Measurements from ENCODE around the gene ZMAT5. TPM values are rescaled to one million over a fixed set of nuclear protein-coding genes. Genes with fewer than 3 reads are reported as not detected.
A peak's percentile ranks its signal among the peaks of the same experiment; 100 is the strongest.

Gene ZMAT5
- total and polyA plus RNA-seq, 2 of the 13 experiments (the other 11 are each of a cell fraction or from before 2014, with no cell fraction given) = 20.7 to 27.8 TPM

DNA sequence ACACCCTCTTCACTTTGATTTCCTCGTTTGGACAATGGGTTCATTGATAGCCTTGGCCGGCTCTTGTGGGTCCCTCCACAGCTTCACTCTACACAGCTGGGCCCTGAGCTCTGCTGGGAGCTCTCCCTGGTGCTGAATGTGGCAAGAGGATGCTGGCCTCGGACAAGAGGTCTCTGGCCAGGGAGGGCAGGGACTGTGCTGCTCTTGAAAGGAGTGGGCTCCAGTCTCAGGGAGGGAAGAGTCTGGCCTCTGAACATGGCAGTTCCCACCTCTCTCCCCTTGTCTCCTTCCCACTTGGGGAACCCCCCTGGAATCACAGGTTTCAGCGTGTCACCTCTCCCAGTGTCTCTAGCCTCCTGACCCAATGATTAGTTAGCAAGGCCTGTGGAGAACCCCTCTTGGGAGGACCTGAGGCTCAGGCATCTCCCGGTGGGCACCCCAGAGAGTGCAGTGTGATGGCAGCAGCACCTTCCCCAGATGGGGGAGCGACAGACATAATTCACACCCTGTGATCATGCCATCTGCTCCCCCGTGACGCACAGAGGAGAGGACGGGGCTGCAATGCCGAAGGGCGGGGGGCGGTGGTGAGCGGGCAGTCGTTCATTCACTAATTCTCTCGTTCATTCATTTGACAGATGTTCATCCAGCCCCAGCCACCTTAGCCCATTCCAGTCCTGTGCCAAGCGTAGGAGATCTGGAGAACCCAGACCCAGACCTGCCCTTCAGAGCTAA is 49.8 kb downstream of the ZMAT5 start (continued):
- no peak for TF ChIP-seq HNRNPLL (IDR thresholded peaks at IDR 0.05; ENCODE audit: low read depth, low read length, poor library complexity, severe bottlenecking)
- TF ChIP-seq, protein P1, sequence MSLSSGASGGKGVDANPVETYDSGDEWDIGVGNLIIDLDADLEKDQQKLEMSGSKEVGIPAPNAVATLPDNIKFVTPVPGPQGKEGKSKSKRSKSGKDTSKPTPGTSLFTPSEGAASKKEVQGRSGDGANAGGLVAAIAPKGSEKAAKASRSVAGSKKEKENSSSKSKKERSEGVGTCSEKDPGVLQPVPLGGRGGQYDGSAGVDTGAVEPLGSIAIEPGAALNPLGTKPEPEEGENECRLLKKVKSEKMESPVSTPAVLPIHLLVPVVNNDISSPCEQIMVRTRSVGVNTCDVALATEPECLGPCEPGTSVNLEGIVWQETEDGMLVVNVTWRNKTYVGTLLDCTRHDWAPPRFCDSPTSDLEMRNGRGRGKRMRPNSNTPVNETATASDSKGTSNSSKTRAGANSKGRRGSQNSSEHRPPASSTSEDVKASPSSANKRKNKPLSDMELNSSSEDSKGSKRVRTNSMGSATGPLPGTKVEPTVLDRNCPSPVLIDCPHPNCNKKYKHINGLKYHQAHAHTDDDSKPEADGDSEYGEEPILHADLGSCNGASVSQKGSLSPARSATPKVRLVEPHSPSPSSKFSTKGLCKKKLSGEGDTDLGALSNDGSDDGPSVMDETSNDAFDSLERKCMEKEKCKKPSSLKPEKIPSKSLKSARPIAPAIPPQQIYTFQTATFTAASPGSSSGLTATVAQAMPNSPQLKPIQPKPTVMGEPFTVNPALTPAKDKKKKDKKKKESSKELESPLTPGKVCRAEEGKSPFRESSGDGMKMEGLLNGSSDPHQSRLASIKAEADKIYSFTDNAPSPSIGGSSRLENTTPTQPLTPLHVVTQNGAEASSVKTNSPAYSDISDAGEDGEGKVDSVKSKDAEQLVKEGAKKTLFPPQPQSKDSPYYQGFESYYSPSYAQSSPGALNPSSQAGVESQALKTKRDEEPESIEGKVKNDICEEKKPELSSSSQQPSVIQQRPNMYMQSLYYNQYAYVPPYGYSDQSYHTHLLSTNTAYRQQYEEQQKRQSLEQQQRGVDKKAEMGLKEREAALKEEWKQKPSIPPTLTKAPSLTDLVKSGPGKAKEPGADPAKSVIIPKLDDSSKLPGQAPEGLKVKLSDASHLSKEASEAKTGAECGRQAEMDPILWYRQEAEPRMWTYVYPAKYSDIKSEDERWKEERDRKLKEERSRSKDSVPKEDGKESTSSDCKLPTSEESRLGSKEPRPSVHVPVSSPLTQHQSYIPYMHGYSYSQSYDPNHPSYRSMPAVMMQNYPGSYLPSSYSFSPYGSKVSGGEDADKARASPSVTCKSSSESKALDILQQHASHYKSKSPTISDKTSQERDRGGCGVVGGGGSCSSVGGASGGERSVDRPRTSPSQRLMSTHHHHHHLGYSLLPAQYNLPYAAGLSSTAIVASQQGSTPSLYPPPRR (CRISPR knock-in tag; IDR thresholded peaks at IDR 0.05; ENCODE audit: borderline replicate concordance) = no peak
- TF ChIP-seq ZNF720 (CRISPR knock-in tag; IDR thresholded peaks at IDR 0.05) = 0 out of 2 replicates have a peak, but pooled peaks have one; percentile 55
- TF ChIP-seq MATR3 (CRISPR knock-in tag; IDR thresholded peaks at IDR 0.05) = no peak
- no peak for TF ChIP-seq PHB2 (IDR thresholded peaks at IDR 0.05; ENCODE audit: partially characterized antibody)
- TF ChIP-seq ZNF878 (CRISPR knock-in tag; IDR thresholded peaks at IDR 0.05) = peak; percentile 83; the same call in 1 of the 2 replicates
- peak; percentile 61; the same call in 1 of the 2 replicates for TF ChIP-seq ZNF274 (CRISPR knock-in tag; IDR thresholded peaks at IDR 0.05)
- TF ChIP-seq NFE2L1 (CRISPR knock-in tag; IDR thresholded peaks at IDR 0.05; ENCODE audit: borderline replicate concordance) = no peak
- TF ChIP-seq, protein P2, sequence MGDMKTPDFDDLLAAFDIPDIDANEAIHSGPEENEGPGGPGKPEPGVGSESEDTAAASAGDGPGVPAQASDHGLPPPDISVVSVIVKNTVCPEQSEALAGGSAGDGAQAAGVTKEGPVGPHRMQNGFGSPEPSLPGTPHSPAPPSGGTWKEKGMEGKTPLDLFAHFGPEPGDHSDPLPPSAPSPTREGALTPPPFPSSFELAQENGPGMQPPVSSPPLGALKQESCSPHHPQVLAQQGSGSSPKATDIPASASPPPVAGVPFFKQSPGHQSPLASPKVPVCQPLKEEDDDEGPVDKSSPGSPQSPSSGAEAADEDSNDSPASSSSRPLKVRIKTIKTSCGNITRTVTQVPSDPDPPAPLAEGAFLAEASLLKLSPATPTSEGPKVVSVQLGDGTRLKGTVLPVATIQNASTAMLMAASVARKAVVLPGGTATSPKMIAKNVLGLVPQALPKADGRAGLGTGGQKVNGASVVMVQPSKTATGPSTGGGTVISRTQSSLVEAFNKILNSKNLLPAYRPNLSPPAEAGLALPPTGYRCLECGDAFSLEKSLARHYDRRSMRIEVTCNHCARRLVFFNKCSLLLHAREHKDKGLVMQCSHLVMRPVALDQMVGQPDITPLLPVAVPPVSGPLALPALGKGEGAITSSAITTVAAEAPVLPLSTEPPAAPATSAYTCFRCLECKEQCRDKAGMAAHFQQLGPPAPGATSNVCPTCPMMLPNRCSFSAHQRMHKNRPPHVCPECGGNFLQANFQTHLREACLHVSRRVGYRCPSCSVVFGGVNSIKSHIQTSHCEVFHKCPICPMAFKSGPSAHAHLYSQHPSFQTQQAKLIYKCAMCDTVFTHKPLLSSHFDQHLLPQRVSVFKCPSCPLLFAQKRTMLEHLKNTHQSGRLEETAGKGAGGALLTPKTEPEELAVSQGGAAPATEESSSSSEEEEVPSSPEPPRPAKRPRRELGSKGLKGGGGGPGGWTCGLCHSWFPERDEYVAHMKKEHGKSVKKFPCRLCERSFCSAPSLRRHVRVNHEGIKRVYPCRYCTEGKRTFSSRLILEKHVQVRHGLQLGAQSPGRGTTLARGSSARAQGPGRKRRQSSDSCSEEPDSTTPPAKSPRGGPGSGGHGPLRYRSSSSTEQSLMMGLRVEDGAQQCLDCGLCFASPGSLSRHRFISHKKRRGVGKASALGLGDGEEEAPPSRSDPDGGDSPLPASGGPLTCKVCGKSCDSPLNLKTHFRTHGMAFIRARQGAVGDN (CRISPR knock-in tag; IDR thresholded peaks at IDR 0.05) = peak; percentile 42; the same call in 1 of the 2 replicates
- no peak for TF ChIP-seq ELF4 (CRISPR knock-in tag; IDR thresholded peaks at IDR 0.05; ENCODE audit: borderline replicate concordance)
- TF ChIP-seq, protein P3, sequence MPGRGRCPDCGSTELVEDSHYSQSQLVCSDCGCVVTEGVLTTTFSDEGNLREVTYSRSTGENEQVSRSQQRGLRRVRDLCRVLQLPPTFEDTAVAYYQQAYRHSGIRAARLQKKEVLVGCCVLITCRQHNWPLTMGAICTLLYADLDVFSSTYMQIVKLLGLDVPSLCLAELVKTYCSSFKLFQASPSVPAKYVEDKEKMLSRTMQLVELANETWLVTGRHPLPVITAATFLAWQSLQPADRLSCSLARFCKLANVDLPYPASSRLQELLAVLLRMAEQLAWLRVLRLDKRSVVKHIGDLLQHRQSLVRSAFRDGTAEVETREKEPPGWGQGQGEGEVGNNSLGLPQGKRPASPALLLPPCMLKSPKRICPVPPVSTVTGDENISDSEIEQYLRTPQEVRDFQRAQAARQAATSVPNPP (CRISPR knock-in tag; IDR thresholded peaks at IDR 0.05) = no peak
- TF ChIP-seq, protein P4, sequence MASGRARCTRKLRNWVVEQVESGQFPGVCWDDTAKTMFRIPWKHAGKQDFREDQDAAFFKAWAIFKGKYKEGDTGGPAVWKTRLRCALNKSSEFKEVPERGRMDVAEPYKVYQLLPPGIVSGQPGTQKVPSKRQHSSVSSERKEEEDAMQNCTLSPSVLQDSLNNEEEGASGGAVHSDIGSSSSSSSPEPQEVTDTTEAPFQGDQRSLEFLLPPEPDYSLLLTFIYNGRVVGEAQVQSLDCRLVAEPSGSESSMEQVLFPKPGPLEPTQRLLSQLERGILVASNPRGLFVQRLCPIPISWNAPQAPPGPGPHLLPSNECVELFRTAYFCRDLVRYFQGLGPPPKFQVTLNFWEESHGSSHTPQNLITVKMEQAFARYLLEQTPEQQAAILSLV (CRISPR knock-in tag; IDR thresholded peaks at IDR 0.05; ENCODE audit: borderline replicate concordance) = peak; percentile 54; the same call in 1 of the 2 replicates
- TF ChIP-seq ZNF124 (CRISPR knock-in tag; IDR thresholded peaks at IDR 0.05) = peak; percentile 97
- no peak for TF ChIP-seq RBAK (CRISPR knock-in tag; IDR thresholded peaks at IDR 0.05)
- TF ChIP-seq, protein P5, sequence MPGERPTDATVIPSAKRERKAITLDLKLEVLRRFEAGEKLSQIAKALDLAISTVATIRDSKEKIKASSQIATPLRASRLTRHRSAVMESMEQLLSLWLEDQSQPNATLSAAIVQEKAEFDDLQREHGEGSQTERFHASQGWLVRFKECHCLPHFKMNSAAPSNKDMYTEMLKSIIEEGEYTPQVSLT (CRISPR knock-in tag; IDR thresholded peaks at IDR 0.05; ENCODE audit: borderline replicate concordance, low read depth) = no peak
- TF ChIP-seq ESRRA (CRISPR knock-in tag; IDR thresholded peaks at IDR 0.05; ENCODE audit: low read depth) = peak; percentile 36; the same call in 1 of the 2 replicates
- peak; percentile 74 for TF ChIP-seq PPARG (CRISPR knock-in tag; conservative IDR thresholded peaks at IDR 0.05)
